Neuron (in vitro differentiated cells): ENCODE measurements around the gene HS1BP3.

Source experiments
- H2AFZ ChIP-seq: one replicate; pipeline ENCODE4 v1.6.1; 2013; ENCODE audit warnings: low read depth, mild to moderate bottlenecking, inconsistent platforms, low read length, moderate library complexity
- H3K27me3 ChIP-seq: one replicate; pipeline ENCODE4 v1.6.1; 2013; ENCODE audit warnings: low read length; ENCODE audit not compliant: insufficient read depth
- H3K36me3 ChIP-seq: one replicate; pipeline ENCODE4 v1.6.1; 2013; ENCODE audit warnings: low read length; ENCODE audit not compliant: insufficient read depth
- H3K4me1 ChIP-seq: one replicate; pipeline ENCODE4 v1.6.1; 2013; ENCODE audit warnings: low read length; ENCODE audit not compliant: insufficient read depth
- H3K4me3 ChIP-seq: 2 replicates; pipeline ENCODE4 v1.5.1; 2013; ENCODE audit warnings: mild to moderate bottlenecking, low read length, moderate library complexity
- H3K9me3 ChIP-seq: one replicate; pipeline ENCODE4 v1.6.1; 2013; ENCODE audit warnings: low read length

The HS1BP3 gene

GRCh38 chr2:20664431-20665242, 13.7 kb upstream of the HS1BP3 start:
- no peak overlapping the region for H2AFZ ChIP-seq
- H3K27me3 ChIP-seq: peaks cover 53% of the 10 kb centered on the region
- H3K4me1 ChIP-seq: peaks cover 26% of the 10 kb centered on the region
- peaks cover 3% of the 10 kb centered on the region for H3K9me3 ChIP-seq
- H3K36me3 ChIP-seq: no peaks in the 10 kb centered on the region
- H3K4me3 ChIP-seq: no peak overlapping the region

GRCh38 chr2:20664071-20664390, 13.1 kb upstream of the HS1BP3 start:
- Histone ChIP-seq H3K9me3 (peaks cover 3% of the 10 kb centered on the region), H3K36me3 (no peaks in the 10 kb centered on the region), H3K27me3 (peaks cover 53% of the 10 kb centered on the region), H3K4me1 (peaks cover 26% of the 10 kb centered on the region), H2AFZ (no peak overlapping the region), H3K4me3 (no peak overlapping the region)

- Histone ChIP-seq H2AFZ (no peak overlapping the region), H3K4me1 (peaks cover 24% of the 10 kb centered on the region), H3K27me3 (peaks cover 48% of the 10 kb centered on the region), H3K9me3 (peaks cover 3% of the 10 kb centered on the region), H3K36me3 (no peaks in the 10 kb centered on the region), H3K4me3 (no peak overlapping the region)
These were observed 12.5 kb upstream of the HS1BP3 start for GRCh38 chr2:20663196-20664070.

- peaks cover 49% of the 10 kb centered on the region for H3K27me3 ChIP-seq
- H3K36me3 ChIP-seq: no peaks in the 10 kb centered on the region
- no peak overlapping the region for H3K4me3 ChIP-seq
- no peak overlapping the region for H2AFZ ChIP-seq
- H3K4me1 ChIP-seq: peaks cover 14% of the 10 kb centered on the region
- peaks cover 3% of the 10 kb centered on the region for H3K9me3 ChIP-seq
These were observed 11.5 kb upstream of the HS1BP3 start for GRCh38 chr2:20662308-20662937.

- peaks cover 56% of the 10 kb centered on the region for H3K27me3 ChIP-seq
- no peak overlapping the region for H3K4me3 ChIP-seq
- peaks cover 3% of the 10 kb centered on the region for H3K9me3 ChIP-seq
- peaks cover 14% of the 10 kb centered on the region for H3K4me1 ChIP-seq
- no peak overlapping the region for H2AFZ ChIP-seq
- H3K36me3 ChIP-seq: no peaks in the 10 kb centered on the region
These were observed 10.8 kb upstream of the HS1BP3 start for GRCh38 chr2:20661421-20662307.

- no peak overlapping the region for H3K4me3 ChIP-seq
- peaks cover 3% of the 10 kb centered on the region for H3K9me3 ChIP-seq
- H2AFZ ChIP-seq: no peak overlapping the region
- H3K36me3 ChIP-seq: no peaks in the 10 kb centered on the region
- H3K4me1 ChIP-seq: peaks cover 18% of the 10 kb centered on the region
- peaks cover 54% of the 10 kb centered on the region for H3K27me3 ChIP-seq
These were observed 9.9 kb upstream of the HS1BP3 start for GRCh38 chr2:20660506-20661420.

GRCh38 chr2:20657522-20658235, 6.8 kb upstream of the HS1BP3 start:
- Histone ChIP-seq H3K4me1 (peaks cover 18% of the 10 kb centered on the region), H3K36me3 (no peaks in the 10 kb centered on the region), H3K4me3 (no peak overlapping the region), H2AFZ (no peak overlapping the region), H3K27me3 (peaks cover 24% of the 10 kb centered on the region), H3K9me3 (no peaks in the 10 kb centered on the region)

- Histone ChIP-seq H3K4me1 (peaks cover 12% of the 10 kb centered on the region), H3K4me3 (no peak overlapping the region), H3K9me3 (no peaks in the 10 kb centered on the region), H3K36me3 (no peaks in the 10 kb centered on the region), H2AFZ (no peak overlapping the region), H3K27me3 (peaks cover 15% of the 10 kb centered on the region)
These were observed 5.7 kb upstream of the HS1BP3 start for GRCh38 chr2:20656561-20656960.

- no peaks in the 10 kb centered on the region for H3K9me3 ChIP-seq
- H3K27me3 ChIP-seq: peaks cover 15% of the 10 kb centered on the region
- H3K4me1 ChIP-seq: peaks cover 13% of the 10 kb centered on the region
- H3K36me3 ChIP-seq: no peaks in the 10 kb centered on the region
- no peak overlapping the region for H3K4me3 ChIP-seq
- H2AFZ ChIP-seq: no peak overlapping the region
These were observed 3.6 kb upstream of the HS1BP3 start for GRCh38 chr2:20654535-20654813.

- Histone ChIP-seq H3K36me3 (no peaks in the 10 kb centered on the region), H3K9me3 (no peaks in the 10 kb centered on the region), H3K27me3 (peaks cover 15% of the 10 kb centered on the region), H3K4me1 (peaks cover 13% of the 10 kb centered on the region), H3K4me3 (no peak overlapping the region), H2AFZ (no peak overlapping the region)
These were observed 3.0 kb upstream of the HS1BP3 start for GRCh38 chr2:20653695-20654534.
